GM18505 (cell line): Measurements from ENCODE around the gene ARL15.

Source experiments
- ATAC-seq: cut with Tn5 transposase; IDR thresholded peaks from one replicate; pipeline ENCODE4 v1.9.1; 2021; ENCODE audit not compliant: unreplicated experiment
- POLR2A ChIP-seq: IDR thresholded peaks from 4 replicates; pipeline ENCODE4 v1.6.1; 2011; ENCODE audit warnings: borderline replicate concordance; ENCODE audit not compliant: insufficient read depth, insufficient read length; ENCODE audit errors: extremely low read depth

Gene ARL15

DNA sequence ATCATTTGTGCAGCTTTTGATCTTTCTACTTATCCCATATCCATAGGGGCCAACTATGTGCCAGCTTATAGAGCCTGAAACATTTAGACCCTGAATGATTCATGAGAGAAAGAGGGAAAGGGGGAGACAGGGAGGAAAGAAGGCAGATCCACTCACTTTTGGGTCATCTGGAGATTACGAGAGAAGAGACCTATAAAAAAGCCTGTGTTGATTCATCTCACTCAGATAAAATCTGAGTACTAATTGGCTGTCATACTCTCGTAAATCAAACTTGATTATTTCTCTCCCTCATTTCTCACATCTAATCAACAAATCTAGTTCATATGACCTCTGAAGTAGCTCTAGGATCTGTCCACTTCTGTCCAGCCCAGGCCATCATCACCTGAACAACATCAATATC is 137.1 kb downstream of the ARL15 start:
- TF ChIP-seq POLR2A = no peak
- ATAC-seq = no peak

DNA sequence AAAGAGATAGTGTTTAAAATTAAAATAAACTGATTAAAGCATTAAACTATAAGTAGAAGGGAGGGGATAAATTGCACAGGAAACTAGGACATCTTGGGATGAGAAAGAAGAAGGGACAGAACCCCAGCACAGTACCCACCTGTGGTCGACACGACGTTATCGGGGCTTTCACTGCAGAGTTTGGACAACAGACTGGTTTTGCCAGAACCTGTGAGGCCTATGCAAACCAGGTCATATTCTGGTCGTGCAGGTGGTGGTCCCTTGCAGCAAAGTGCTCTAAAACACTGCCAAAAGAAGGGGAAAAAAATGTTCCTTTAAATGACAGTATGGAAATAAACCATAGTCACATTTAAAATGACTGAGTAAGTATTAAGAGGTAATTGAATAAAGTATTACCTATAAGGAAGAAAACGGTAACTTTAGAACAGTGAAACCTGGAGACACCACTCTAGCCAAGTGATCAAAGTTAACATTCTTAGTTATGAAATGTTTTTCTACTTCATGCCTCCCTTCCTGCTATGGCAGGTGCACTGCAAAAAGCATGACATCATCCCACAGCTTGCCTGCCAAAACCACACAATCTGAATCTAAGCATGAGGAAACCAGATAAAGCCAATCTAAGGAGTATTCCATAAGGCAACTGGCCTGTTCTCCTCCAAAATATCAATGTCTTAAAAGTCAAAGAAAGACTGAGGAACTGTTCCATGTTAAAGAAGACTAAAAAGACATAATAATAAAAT is 138.6 kb downstream of the ARL15 start:
- ATAC-seq = peak; percentile 53
- TF ChIP-seq POLR2A = no peak

DNA sequence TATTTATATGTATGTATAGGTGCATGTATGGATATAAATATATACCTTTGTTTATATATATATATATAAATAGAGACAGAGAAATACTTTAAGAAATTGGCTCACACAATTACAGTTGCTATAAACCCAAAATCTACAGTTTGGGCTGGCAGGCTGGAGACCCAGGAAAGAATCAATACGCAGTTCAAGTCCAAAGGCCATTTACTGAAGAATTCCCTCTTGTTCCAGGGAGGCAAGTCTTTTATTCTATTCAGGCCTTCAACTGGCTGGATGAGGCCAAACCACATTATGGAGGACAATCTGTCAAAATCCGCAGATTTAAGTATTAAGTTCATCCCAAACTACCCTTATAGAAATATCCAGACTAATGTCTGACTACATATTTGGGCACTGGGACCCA is 144.7 kb downstream of the ARL15 start:
- no peak for TF ChIP-seq POLR2A
- ATAC-seq = no peak

DNA sequence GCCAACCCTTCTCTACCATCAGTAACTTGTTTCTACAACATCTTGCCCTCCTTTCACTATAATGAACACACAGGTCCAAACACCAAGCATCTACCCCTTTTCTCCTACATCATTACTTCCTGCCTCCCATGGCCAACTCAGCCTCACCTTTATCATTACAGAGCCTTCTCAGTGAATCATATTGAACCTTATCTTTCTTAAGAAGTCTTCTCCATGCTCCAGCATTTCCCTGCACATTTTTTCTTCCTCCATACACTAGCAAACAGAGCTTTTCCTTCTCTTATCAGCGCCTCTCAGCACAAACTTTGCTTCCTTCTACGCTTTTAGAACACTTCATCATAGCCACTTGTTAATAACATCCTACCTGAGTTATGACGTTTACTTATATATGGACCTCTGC is 148.2 kb downstream of the ARL15 start:
- no peak for ATAC-seq
- TF ChIP-seq POLR2A = no peak

DNA sequence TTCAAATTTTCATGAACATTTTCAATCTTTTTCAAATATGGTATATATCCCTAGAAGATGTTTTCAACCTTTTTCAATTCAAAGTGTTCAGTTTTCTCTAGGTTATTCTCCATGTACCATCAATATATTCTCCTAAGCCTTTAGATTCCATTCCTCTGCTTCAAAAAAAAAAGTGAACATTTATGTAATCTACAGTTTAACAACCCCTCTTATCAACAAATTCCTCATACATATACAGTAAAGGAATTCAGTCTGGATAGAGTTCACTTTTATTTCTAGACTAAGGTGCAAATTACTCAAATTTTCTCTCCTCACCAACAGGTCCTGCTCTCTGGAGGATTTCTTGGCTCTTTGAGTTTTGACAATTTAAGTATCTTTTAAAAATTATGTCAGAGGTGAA is 150.0 kb downstream of the ARL15 start:
- ATAC-seq = no peak
- TF ChIP-seq POLR2A = no peak

- no peak for ATAC-seq
- no peak for TF ChIP-seq POLR2A
These were observed 150.5 kb downstream of the ARL15 start for GRCh38 chr5:54159893-54160195.

GRCh38 chr5:54159153-54159892 is 151.1 kb downstream of the ARL15 start:
- no peak for TF ChIP-seq POLR2A
- ATAC-seq = no peak

DNA sequence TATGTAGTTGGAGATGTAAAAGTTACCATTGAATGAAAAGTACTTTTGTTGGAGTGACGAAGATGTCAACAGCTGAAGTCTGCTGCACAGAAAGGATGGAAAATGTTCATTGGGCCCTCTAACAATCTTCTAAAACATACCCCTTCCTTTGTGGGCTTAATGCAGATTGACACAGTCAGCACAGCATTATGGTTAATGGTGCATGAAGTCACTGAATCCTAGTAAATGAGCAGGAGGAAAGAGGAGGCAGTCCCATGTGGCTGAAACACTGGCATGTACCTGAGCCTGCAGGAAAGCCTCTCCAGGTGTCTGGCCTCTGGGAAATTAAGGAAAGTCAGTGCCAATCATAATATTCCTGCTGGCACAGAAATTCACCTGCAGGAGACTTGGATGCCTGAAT is 153.8 kb downstream of the ARL15 start:
- no peak for ATAC-seq
- TF ChIP-seq POLR2A = no peak

- no peak for ATAC-seq
- no peak for TF ChIP-seq POLR2A
These were observed 159.5 kb downstream of the ARL15 start for GRCh38 chr5:54150841-54151240.

DNA sequence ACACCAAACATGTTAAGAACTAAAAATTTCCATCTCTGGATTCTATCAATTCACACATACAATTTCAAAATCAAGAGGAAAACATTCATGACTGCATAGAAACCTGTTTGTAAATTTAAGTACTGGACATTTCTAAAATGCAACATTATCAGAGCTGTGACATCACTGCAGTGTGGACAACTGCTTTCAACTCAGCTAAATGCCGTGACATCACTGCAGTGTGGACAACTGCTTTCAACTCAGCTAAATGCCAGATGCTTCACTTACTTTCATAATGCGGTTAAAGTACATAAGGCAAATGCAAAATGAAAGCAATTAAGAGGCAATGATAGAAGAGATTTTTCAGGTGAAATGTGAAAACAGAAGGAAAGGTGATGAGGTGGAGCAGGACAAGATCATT is 161.5 kb downstream of the ARL15 start:
- ATAC-seq = no peak
- TF ChIP-seq POLR2A = no peak

- no peak for ATAC-seq
- TF ChIP-seq POLR2A = no peak
These were observed 162.1 kb downstream of the ARL15 start for GRCh38 chr5:54148067-54148845.

- no peak for TF ChIP-seq POLR2A
- ATAC-seq = no peak
These were observed 163.5 kb downstream of the ARL15 start for GRCh38 chr5:54146916-54147315.

DNA sequence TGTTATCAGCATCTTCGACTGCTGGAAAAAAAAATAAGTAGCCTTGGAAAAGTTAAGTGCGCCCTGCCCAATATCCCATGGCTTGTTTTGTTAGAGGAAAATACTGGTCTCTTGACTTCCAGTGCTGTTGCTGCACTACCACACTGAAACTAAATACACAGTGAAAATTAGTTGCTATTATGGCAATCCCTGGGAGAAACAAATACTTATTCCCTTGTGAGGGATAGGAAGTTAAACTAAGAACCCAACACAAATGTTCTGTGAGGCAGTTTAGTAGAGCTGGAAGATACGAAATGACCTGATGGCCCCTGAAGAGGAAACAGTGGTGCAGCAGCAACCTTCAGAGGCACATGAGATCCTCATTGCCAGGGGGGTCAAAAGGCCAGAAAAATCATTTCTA is 164.0 kb downstream of the ARL15 start:
- no peak for TF ChIP-seq POLR2A
- no peak for ATAC-seq

DNA sequence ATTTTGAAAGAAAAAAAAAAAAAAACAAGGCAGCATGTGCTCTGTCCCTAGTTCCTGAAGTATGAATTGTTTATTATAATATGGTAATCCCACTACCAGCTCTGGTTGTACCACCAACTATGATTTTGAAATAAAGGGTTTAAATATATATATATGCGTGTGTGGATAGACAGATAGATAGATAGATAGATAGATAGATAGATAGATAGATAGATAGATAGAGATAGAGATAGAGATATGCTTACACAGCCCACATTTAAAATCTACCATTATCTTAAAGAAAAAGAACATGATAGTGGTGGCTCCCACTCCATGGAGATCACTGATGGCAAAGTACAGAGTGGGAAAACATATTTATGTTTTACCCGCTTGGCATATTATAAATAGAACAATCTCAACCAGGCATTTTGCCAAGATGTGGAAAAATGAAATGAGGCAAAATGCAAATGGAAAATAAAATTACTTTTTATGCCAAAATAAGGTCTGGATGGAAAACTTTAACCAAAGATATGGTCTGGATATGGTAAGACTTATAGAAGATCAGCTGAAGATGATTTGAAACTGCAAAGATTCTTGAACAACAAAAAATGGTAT is 170.0 kb downstream of the ARL15 start:
- TF ChIP-seq POLR2A = no peak
- no peak for ATAC-seq
